ENCODE data around the gene FAM120AOS. TPM values are rescaled to one million over a fixed set of nuclear protein-coding genes. Genes with fewer than 3 reads are reported as not detected.
"Not testable (repeated sequence)": the region's sequence is repeated elsewhere in the genome, so short reads cannot be mapped to it uniquely, and the experiment has no call there.

FAM120AOS gene
- total RNA-seq, 2 experiments from 2014 or later, result 45.6 to 50.3 TPM

- peaks cover 20% of the 10 kb centered on the region for H3K36me3 Mint-ChIP-seq (ENCODE audit: low read depth)
- no peak overlapping the region for H3K4me3 Mint-ChIP-seq
- ATAC-seq (ENCODE audit: poor library complexity), result no peak
Observed at GRCh38 chr9:93440896-93441580, 12.3 kb downstream of the FAM120AOS start.

GRCh38 chr9:93439301-93439700, 14.1 kb downstream of the FAM120AOS start:
- peaks cover 12% of the 10 kb centered on the region for H3K36me3 Mint-ChIP-seq (ENCODE audit: low read depth)
- H3K4me3 ChIP-seq (ENCODE audit: low read length); H3K4me1 Mint-ChIP-seq (ENCODE audit: low read depth); H3K27ac Mint-ChIP-seq; H3K27me3 Mint-ChIP-seq; H3K27ac ChIP-seq (ENCODE audit: low read depth in 1 of 2, low read length in 2 of 2); DNase-seq; H3K4me3 Mint-ChIP-seq; H3K9me3 Mint-ChIP-seq; ATAC-seq (ENCODE audit: poor library complexity); H3K4me1 ChIP-seq (ENCODE audit: insufficient read depth, low read length); H3K9me3 ChIP-seq (ENCODE audit: control insufficient read depth in 1 of 2, insufficient read depth in 1 of 2, low read length in 2 of 2); H3K36me3 ChIP-seq (ENCODE audit: insufficient read depth, low read length); POLR2A ChIA-PET; CTCF ChIA-PET; intact Hi-C loops (cut with DNase I, micrococcal nuclease); H3K27me3 ChIP-seq (ENCODE audit: control insufficient read depth in 1 of 2, insufficient read depth in 2 of 2, low read length in 2 of 2): not testable (repeated sequence)

More at GRCh38 chr9:93440896-93441580, 12.3 kb downstream of the FAM120AOS start:
- TF ChIP-seq, protein P1, sequence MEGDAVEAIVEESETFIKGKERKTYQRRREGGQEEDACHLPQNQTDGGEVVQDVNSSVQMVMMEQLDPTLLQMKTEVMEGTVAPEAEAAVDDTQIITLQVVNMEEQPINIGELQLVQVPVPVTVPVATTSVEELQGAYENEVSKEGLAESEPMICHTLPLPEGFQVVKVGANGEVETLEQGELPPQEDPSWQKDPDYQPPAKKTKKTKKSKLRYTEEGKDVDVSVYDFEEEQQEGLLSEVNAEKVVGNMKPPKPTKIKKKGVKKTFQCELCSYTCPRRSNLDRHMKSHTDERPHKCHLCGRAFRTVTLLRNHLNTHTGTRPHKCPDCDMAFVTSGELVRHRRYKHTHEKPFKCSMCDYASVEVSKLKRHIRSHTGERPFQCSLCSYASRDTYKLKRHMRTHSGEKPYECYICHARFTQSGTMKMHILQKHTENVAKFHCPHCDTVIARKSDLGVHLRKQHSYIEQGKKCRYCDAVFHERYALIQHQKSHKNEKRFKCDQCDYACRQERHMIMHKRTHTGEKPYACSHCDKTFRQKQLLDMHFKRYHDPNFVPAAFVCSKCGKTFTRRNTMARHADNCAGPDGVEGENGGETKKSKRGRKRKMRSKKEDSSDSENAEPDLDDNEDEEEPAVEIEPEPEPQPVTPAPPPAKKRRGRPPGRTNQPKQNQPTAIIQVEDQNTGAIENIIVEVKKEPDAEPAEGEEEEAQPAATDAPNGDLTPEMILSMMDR (IDR thresholded peaks at IDR 0.05), result no peak
- no peak overlapping the region for H3K27ac ChIP-seq (ENCODE audit: low read depth in 1 of 2, low read length in 2 of 2)
- DNase-seq, result no peak
- H3K9me3 ChIP-seq (ENCODE audit: control insufficient read depth in 1 of 2, insufficient read depth in 1 of 2, low read length in 2 of 2), result no peaks in the 10 kb centered on the region
- H3K27me3 Mint-ChIP-seq, result no peaks in the 10 kb centered on the region
- no peak overlapping the region for H3K4me3 ChIP-seq (ENCODE audit: low read length)
- H3K27ac Mint-ChIP-seq, result no peak overlapping the region
- no peaks in the 10 kb centered on the region for H3K4me1 ChIP-seq (ENCODE audit: insufficient read depth, low read length)
- CTCF ChIA-PET, result no interaction called here
- peaks cover 6% of the 10 kb centered on the region for H3K36me3 ChIP-seq (ENCODE audit: insufficient read depth, low read length)
- intact Hi-C loops (cut with DNase I, micrococcal nuclease), result no loop called here
- no peaks in the 10 kb centered on the region for H3K4me1 Mint-ChIP-seq (ENCODE audit: low read depth)
- no peaks in the 10 kb centered on the region for H3K27me3 ChIP-seq (ENCODE audit: control insufficient read depth in 1 of 2, insufficient read depth in 2 of 2, low read length in 2 of 2)
- POLR2A ChIA-PET, result no interaction called here
- no peaks in the 10 kb centered on the region for H3K9me3 Mint-ChIP-seq

DNA sequence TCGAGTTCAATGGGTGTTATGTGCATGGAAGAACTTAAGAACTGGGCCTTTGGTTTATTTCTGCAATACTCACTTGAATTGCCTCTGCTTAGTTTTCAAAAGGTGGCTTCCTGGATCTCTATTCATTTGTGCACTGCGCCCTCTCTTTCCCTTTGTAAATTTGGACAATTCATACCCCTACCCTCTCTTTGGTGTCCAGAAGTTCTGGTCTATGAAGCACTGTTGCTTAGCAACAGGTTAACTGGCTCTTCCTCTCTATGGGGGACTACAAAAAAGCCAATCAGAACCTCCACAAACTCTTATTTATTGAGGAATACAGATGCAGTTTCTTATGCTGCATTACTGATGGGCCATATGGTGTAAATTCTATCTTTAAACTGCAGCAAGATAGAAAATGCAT, 15.4 kb downstream of the FAM120AOS start:
- POLR2A ChIA-PET, result no interaction called here
- H3K9me3 Mint-ChIP-seq, result no peaks in the 10 kb centered on the region
- TF ChIP-seq, protein P1 (IDR thresholded peaks at IDR 0.05), result no peak

More for the DNA sequence above, 15.4 kb downstream of the FAM120AOS start:
- ATAC-seq (ENCODE audit: poor library complexity) (no peak), DNase-seq (no peak)
- CTCF ChIA-PET, result no interaction called here
- H3K4me3 ChIP-seq (ENCODE audit: low read length), result no peak overlapping the region
- peaks cover 12% of the 10 kb centered on the region for H3K36me3 Mint-ChIP-seq (ENCODE audit: low read depth)
- no peaks in the 10 kb centered on the region for H3K9me3 ChIP-seq (ENCODE audit: control insufficient read depth in 1 of 2, insufficient read depth in 1 of 2, low read length in 2 of 2)
- H3K4me1 ChIP-seq (ENCODE audit: insufficient read depth, low read length), result no peaks in the 10 kb centered on the region
- H3K27ac Mint-ChIP-seq, result no peak overlapping the region
- H3K27ac ChIP-seq (ENCODE audit: low read depth in 1 of 2, low read length in 2 of 2), result no peak overlapping the region
- H3K27me3 ChIP-seq (ENCODE audit: control insufficient read depth in 1 of 2, insufficient read depth in 2 of 2, low read length in 2 of 2), result no peaks in the 10 kb centered on the region
- no peaks in the 10 kb centered on the region for H3K27me3 Mint-ChIP-seq
- no peaks in the 10 kb centered on the region for H3K4me1 Mint-ChIP-seq (ENCODE audit: low read depth)
- H3K36me3 ChIP-seq (ENCODE audit: insufficient read depth, low read length), result no peaks in the 10 kb centered on the region
- no peak overlapping the region for H3K4me3 Mint-ChIP-seq
- intact Hi-C loops (cut with DNase I, micrococcal nuclease), result no loop called here
